ENCODE measurements around the gene GRM2.

Gene GRM2

GRCh38 chr3:51680663-51681230, 26.1 kb upstream of the GRM2 start:
- no peak for DNase-seq

- DNase-seq: no peak
These were observed 25.4 kb upstream of the GRM2 start for GRCh38 chr3:51681453-51681852.

- peak; percentile 10 for DNase-seq
These were observed 24.8 kb upstream of the GRM2 start for GRCh38 chr3:51682079-51682478.

- DNase-seq: no peak
These were observed 24.3 kb upstream of the GRM2 start for GRCh38 chr3:51682526-51682925.

- DNase-seq: no peak
These were observed 23.3 kb upstream of the GRM2 start for GRCh38 chr3:51683566-51683965.

DNA sequence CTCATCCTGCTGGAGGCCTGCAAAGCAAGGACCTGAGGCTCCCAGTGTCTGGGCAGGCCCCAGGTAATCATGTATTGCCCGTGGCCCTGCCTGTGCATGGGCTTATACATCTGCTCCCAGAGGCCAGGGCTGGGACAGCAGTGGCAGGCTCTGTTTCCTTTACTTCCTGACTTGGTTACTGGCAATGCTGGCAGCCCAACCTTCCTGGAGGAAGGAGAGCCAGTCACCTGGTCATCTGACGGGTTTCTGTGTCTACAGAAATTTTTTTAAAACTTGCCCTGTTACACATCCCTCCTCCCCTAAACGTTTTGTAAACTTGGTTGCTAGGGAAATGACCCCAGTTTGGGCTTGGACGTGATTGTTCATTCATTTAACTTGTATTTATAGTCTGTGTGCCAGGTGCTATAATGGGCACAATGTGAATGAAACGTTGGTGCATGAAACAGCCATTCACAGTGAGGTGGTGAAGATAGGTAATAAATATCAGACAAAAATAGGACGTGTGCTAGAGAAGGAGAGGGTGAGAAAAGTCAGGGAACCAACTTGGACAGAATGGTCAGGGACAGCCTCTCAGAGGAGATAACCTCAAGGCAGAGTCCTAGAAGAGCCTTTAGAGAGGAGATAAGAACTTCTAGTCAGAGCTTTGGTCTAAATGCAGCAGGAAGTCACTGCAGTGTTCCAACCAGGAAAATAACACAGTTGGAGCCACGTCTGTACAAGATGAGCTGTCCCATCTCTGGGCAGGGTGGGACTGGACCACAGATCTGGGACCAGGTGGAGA, 21.7 kb upstream of the GRM2 start:
- DNase-seq: no peak

DNA sequence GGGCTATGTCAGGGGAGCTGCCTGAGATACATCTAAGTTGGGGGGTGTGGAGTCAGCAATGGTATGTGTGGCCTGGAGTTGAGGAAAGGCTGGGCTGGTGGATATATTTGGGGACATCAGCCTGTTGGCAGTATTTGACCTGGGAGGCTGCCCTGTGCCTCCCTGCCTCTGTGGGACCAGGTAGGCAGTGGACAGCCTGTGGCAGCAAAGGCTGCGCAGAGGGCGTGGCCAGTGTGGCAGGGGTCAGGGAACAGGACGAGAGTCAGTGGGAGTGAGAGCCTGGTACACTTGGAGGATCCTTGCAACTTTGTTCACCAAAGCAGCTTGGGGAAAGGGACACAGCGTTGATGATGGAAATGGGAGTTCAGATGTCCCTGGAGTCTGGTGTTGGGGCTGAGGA, 20.8 kb upstream of the GRM2 start:
- DNase-seq: no peak

GRCh38 chr3:51686512-51687215, 20.2 kb upstream of the GRM2 start:
- no peak for DNase-seq

GRCh38 chr3:51687431-51688205, 19.2 kb upstream of the GRM2 start:
- DNase-seq: no peak

DNA sequence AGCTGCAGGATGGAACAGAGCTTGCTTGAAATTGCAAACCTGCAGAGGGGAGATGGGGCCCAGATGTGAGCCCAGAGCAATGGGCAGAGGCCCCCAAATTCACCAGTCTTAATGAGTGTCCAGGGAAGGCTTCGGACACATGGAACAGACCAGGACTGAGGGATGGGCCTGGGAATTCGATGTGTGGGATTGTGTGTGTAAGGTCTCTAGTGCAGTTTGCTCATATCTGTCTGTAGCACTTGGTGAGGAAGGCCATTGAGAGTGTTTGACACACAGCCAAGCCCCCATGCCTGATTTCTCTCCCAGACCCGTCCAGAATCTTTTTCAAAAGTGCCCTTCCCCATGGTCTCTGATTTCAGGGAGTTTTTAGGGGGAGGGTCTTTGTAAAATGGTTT, 18.7 kb upstream of the GRM2 start:
- no peak for DNase-seq

DNA sequence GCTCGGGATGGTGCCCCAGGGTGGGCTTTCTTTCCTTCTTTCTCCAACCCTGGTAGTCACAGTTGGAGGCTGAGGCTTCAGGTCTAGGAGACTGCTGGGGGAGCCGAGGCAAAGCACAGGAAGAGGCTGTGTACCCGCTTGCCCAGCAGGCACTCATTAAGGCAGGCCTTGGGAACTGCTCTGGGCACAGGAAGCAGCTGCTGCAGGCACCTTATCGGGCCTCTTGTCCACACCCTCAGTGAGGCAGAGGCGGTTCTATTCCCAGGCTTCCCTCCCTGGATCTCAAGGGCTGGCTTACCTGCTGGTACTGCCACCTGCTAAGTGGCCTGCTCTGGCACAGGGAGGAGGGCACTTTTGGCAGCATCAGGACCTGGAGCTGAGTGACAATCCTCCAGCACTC, 15.8 kb upstream of the GRM2 start:
- no peak for DNase-seq

DNA sequence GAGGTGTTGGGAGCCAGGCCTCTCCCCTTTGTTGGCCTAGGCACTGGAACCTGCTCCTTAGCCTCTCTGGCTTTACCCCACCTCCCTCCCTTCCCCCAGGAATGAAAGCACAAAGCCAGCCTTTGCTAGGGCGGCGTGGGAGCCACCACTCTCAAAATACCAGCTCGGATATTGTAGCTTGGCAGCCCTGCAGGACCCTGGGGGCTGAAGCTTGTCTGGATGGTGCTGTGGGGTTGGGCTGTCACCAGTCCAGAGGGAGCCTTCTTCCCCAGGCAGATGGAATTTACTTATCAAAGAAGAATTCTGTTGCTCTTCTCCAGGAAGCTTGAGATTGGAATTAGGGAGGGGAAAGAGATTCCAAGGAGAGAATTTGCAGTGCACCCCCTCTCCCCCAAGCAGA, 14.9 kb upstream of the GRM2 start:
- no peak for DNase-seq

DNA sequence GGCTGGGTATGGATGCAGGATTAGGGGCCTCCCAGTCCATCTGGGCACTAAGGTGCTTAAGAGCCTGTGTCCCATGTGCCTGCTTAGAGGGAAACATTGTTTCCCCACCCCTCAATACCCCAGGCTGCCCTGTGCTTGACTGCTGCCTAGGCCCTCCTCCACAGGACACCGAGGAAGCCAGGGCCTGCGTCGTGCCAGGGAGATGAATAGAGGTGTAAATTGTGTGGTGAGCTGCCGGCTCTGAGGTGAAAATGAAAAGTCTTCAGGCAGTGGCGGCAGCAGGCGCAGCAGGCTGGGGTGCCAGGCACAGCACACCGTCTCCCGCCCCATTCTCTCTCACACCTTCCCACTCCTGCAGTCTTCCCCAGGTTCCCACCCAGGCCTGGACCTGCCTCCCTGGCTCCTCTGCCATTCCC, 13.9 kb upstream of the GRM2 start:
- DNase-seq: no peak

- DNase-seq: no peak
These were observed 9.9 kb upstream of the GRM2 start for GRCh38 chr3:51696954-51697353.

DNA sequence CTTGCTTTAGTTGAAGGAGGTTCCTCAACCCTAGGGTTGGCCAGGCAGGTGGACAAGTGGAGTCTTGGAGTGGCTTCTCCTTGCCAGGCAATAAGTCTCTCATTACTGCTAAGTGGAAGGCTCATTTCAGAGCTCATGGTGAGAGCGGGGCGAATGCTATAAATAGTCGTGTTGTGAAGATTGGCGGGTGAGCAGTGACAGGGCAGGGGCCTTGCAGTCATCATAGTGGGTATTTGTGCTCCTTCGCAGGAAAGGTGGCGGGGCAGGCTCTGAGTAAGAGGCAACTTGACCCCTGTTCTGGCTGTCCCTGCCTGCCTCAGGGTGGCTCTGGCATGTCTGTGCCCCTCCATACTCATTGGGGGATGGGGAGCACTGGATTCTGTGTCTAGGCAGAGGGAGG, 8.7 kb upstream of the GRM2 start:
- DNase-seq: no peak

DNA sequence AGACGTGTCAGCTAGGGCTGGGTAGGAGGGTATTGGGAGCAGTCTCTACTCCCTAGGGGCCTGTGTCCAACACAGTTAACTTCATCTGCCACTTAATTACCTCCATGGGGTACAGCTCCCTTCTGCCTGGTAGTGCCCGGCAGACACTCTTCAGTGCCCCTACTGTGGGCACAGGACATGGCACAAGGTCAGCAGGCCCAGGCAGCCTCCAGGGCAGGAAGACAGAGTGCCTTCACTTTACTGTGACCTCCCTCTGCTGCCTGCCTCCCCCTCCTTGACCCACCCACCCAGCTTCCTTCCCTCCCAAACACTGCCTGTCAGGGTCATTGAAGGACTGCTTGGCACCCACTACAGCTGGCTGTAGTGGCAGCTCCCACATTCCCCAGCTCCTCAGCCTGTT, 6.5 kb upstream of the GRM2 start:
- DNase-seq: no peak

DNA sequence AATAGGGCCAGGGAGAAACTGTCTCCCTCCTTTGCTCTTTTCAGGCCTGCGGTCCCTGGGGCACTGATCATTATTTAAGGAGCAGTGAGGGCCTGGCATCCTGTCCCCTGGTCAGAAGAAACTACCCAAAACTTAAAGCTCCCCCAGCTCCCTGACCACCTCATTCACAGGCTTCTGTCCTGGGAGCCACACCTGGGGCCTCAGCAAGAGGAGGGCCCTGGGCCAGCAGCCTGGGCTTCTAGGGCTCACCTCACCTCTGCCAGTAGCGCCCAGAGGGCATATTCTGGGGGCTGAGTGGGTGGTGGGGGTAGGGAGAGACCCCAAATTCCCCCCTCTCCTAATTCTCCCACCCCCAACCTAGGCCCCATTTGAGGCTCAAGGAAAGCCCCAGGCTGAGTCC, 4.7 kb upstream of the GRM2 start:
- DNase-seq: no peak

DNA sequence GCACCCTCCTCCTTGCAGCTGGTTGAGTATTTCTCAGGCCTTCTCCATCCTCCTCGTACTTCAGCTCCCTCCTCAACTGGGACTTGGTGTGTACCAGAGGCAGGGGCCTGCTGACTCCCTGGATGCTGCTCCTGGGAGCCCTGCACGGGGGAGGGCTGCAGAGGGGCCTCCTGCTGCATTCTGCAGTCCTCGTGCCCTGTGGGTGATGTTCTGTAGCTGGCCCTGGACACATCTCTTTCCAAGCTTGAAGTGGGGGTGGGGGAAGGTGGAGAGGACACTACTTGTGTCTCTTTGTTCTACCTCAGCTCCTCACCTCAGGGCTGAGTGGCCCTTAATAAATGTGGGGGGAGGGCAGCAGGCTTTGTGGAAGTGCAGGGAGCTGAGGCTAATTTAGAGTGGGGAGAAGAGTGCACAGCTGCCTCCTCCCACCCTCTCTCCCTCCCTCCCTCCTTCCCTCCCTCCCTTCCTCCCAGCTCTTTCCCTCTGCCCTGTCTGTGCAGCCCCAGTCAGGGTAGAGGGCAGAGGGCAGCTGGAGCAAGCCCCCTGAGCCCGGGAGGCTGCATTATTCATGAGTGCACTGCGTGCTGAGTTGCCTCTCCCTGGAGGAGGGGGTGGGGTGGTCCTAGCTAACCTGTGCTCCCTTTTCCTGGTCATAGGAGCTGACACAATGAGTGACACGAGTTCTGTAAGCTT, 3.7 kb upstream of the GRM2 start:
- DNase-seq: peak; percentile 59

- DNase-seq: no peak
These were observed 2.9 kb upstream of the GRM2 start for GRCh38 chr3:51703761-51704510.

- DNase-seq: no peak
These were observed 2.3 kb upstream of the GRM2 start for GRCh38 chr3:51704511-51704950.

- no peak for DNase-seq
These were observed 1.4 kb upstream of the GRM2 start for GRCh38 chr3:51705276-51706020.

All from NCI-H1417 treated with DMSO at 0.1 percent for 48 hours (cell line).